GM12891 (cell line): Measurements from ENCODE around the gene COL4A2.

Experiments used
- POLR2A ChIP-seq: IDR thresholded peaks from 2 replicates; pipeline ENCODE4 v1.6.1; 2011; ENCODE audit warnings: low read depth, low read length, control low read depth
- POLR2AphosphoS5 ChIP-seq: IDR thresholded peaks from 2 replicates; pipeline ENCODE4 v1.6.1; 2011; ENCODE audit warnings: low read depth, low read length, control low read depth
- TAF1 ChIP-seq: IDR thresholded peaks from 2 replicates; pipeline ENCODE4 v1.6.1; 2011; ENCODE audit warnings: low read depth, low read length, control low read depth

GRCh38 chr13:110469597-110469996 lies 162.5 kb downstream of the COL4A2 start:
- no peak for TF ChIP-seq TAF1
- TF ChIP-seq POLR2A, result no peak
- no peak for TF ChIP-seq POLR2AphosphoS5
